IMR-90 (cell line): ENCODE data around the gene MTR. TPM values are rescaled to one million over a fixed set of nuclear protein-coding genes. Genes with fewer than 3 reads are reported as not detected.

Source experiments
- ATAC-seq: fragments of 200-7000 bp; cut with Tn5 transposase; 2 replicates; pipeline ENCODE4 v1.9.1; 2020; ENCODE audit warnings: low read depth, mild to moderate bottlenecking, moderate library complexity
- BruUV-seq: library from RNA; stranded (reverse); fragments of 400-500 nt; replicated peaks from 2 replicates; lab custom pipeline; 2021; lab: Mats Ljungman, UMichigan
- CTCF ChIA-PET: fragments of 300-600 bp; formaldehyde crosslinking; extraction: SDS; loops from one replicate; lab custom pipeline; 2021; ENCODE audit warnings: antibody characterized with exemption; lab: Yijun Ruan, JAX
- POLR2A ChIA-PET: fragments of 300-600 bp; sonication (Branson Sonifier 250); formaldehyde crosslinking; loops from one replicate; lab custom pipeline; 2022; ENCODE audit warnings: antibody characterized with exemption; ENCODE audit not compliant: unreplicated experiment; lab: Charles Lee
- DNase-seq: peaks from one replicate; pipeline ENCODE4 v3.0.0; 2013
- H2AFZ ChIP-seq: replicated peaks from 2 replicates; pipeline ENCODE3; 2013; ENCODE audit warnings: low read length, mild to moderate bottlenecking; ENCODE audit not compliant: poor library complexity
- H2AK5ac ChIP-seq: 2 replicates; pipeline ENCODE4 v1.6.1; 2013; ENCODE audit warnings: low read depth, low read length, inconsistent platforms
- H2AK9ac ChIP-seq: replicated peaks from 2 replicates; pipeline ENCODE3; 2013; ENCODE audit warnings: mild to moderate bottlenecking, low read depth, low read length, moderate library complexity; ENCODE audit not compliant: poor library complexity
- H2BK120ac ChIP-seq: 2 replicates; pipeline ENCODE4 v1.6.1; 2013; ENCODE audit warnings: low read depth, low read length, inconsistent platforms
- H2BK15ac ChIP-seq: 3 replicates; pipeline ENCODE4 v1.6.1; 2013; ENCODE audit warnings: low read depth, low read length, inconsistent platforms
- H2BK20ac ChIP-seq: 2 replicates; pipeline ENCODE4 v1.6.1; 2013; ENCODE audit warnings: low read depth, mild to moderate bottlenecking, inconsistent platforms, low read length, moderate library complexity
- H2BK5ac ChIP-seq: 2 replicates; pipeline ENCODE4 v1.6.1; 2013; ENCODE audit warnings: mild to moderate bottlenecking, low read depth, low read length, inconsistent platforms; ENCODE audit not compliant: poor library complexity, severe bottlenecking
- H3K14ac ChIP-seq: replicated peaks from 2 replicates; pipeline ENCODE4 v1.6.1; 2013; ENCODE audit warnings: low read depth, low read length, inconsistent platforms
- H3K18ac ChIP-seq: 2 replicates; pipeline ENCODE4 v1.6.1; 2013; ENCODE audit warnings: low read depth, low read length, control low read depth
- H3K23ac ChIP-seq: 2 replicates; pipeline ENCODE4 v1.6.1; 2013; ENCODE audit warnings: low read depth, low read length, inconsistent platforms
- H3K27ac ChIP-seq: 2 replicates; pipeline ENCODE4 v1.5.1; 2013; ENCODE audit warnings: mild to moderate bottlenecking, control low read depth, low read length; ENCODE audit not compliant: insufficient read depth
- H3K27me3 ChIP-seq: 2 replicates; pipeline ENCODE4 v1.6.1; 2013; ENCODE audit warnings: low read length; ENCODE audit not compliant: control insufficient read depth, insufficient read depth
- H3K36me3 ChIP-seq: 2 replicates; pipeline ENCODE4 v1.6.1; 2013; ENCODE audit warnings: low read length, mixed read lengths; ENCODE audit not compliant: control insufficient read depth, insufficient read depth
- H3K4ac ChIP-seq: 2 replicates; pipeline ENCODE4 v1.6.1; 2013; ENCODE audit warnings: low read depth, low read length, inconsistent platforms
- H3K4me1 ChIP-seq: 2 replicates; pipeline ENCODE4 v1.6.1; 2013; ENCODE audit warnings: low read length, mixed read lengths; ENCODE audit not compliant: control insufficient read depth, insufficient read depth
- H3K4me2 ChIP-seq: 2 replicates; pipeline ENCODE4 v1.6.1; 2013; ENCODE audit warnings: low read depth, mild to moderate bottlenecking, control low read depth, low read length, moderate library complexity
- H3K4me3 ChIP-seq: 2 replicates; pipeline ENCODE4 v1.5.1; 2013; ENCODE audit warnings: low read depth, mild to moderate bottlenecking, control low read depth, low read length, moderate library complexity; ENCODE audit not compliant: insufficient read depth
- H3K56ac ChIP-seq: 2 replicates; pipeline ENCODE4 v1.6.1; 2013; ENCODE audit warnings: low read length, inconsistent platforms; ENCODE audit not compliant: insufficient read depth; ENCODE audit errors: extremely low read depth
- H3K79me1 ChIP-seq, 2 experiments: 2 replicates each; pipeline ENCODE4 v1.6.1; 2013; ENCODE audit warnings: low read length in 2 of 2, inconsistent platforms in 1 of 2, low read depth in 1 of 2
- H3K9ac ChIP-seq: 2 replicates; pipeline ENCODE4 v1.6.1; 2013; ENCODE audit warnings: low read depth, low read length, control low read depth
- H3K9me1 ChIP-seq: 2 replicates; pipeline ENCODE4 v1.6.1; 2013; ENCODE audit warnings: low read length, inconsistent platforms; ENCODE audit not compliant: insufficient read depth
- H3K9me3 ChIP-seq: 2 replicates; pipeline ENCODE4 v1.6.1; 2013; ENCODE audit warnings: low read length; ENCODE audit not compliant: control insufficient read depth, insufficient read depth
- H4K20me1 ChIP-seq: 2 replicates; pipeline ENCODE4 v1.6.1; 2013; ENCODE audit warnings: low read length, inconsistent platforms; ENCODE audit not compliant: insufficient read depth
- H4K5ac ChIP-seq: 2 replicates; pipeline ENCODE4 v1.6.1; 2013; ENCODE audit warnings: mild to moderate bottlenecking, low read depth, low read length, control low read depth
- H4K8ac ChIP-seq, 2 experiments: 2 replicates each; pipeline ENCODE4 v1.6.1; 2013; ENCODE audit warnings: low read depth in 2 of 2, low read length in 2 of 2, control low read depth in 1 of 2, inconsistent platforms in 1 of 2
- H4K91ac ChIP-seq: 2 replicates; pipeline ENCODE4 v1.6.1; 2013; ENCODE audit warnings: low read depth, low read length, inconsistent platforms; ENCODE audit not compliant: insufficient read depth
- ELK1 ChIP-seq: fragments of 150-350 bp; IDR thresholded peaks from 2 replicates; pipeline ENCODE4 v1.6.1; 2016; ENCODE audit warnings: low read depth, mild to moderate bottlenecking, low read length, moderate library complexity, borderline replicate concordance
- NFE2L2 ChIP-seq: fragments of 150-350 bp; IDR thresholded peaks from 2 replicates; pipeline ENCODE4 v1.6.1; 2016; ENCODE audit warnings: low read depth, mild to moderate bottlenecking, low read length
- RCOR1 ChIP-seq: IDR thresholded peaks from 2 replicates; pipeline ENCODE4 v1.6.1; 2012; ENCODE audit warnings: mild to moderate bottlenecking, low read length, improper control_type of control experiment; ENCODE audit not compliant: insufficient replicate concordance
- SMC3 ChIP-seq: fragments of 150-350 bp; IDR thresholded peaks from 2 replicates; pipeline ENCODE4 v1.6.1; 2016; ENCODE audit warnings: low read depth, mild to moderate bottlenecking, antibody characterized with exemption, low read length, moderate library complexity
- WGBS, 2 experiments: methylation state at CpG; one replicate each; pipeline versions ENCODE4 v1.1.5 to v1.1.7; 2013; ENCODE audit warnings: missing lambda C conversion rate in 2 of 2; ENCODE audit not compliant: insufficient read length in 1 of 2; ENCODE audit errors: extremely low coverage in 2 of 2; 5-methylcytosine and 5-hydroxymethylcytosine counted together
- dilution Hi-C: fragments of 300-500 bp; cut with HindIII; formaldehyde crosslinking; loops from one replicate; pipeline ENCODE4 v1.14.3; 2018; ENCODE audit warnings: low sequenced_read_pairs; ENCODE audit not compliant: unreplicated experiment
- in situ Hi-C: fragments of 300-500 bp; cut with MboI; formaldehyde crosslinking; loops from 3 replicates; pipeline ENCODE4 v1.14.3; 2019; ENCODE audit warnings: low sequenced_read_pairs, inconsistent platforms, mixed read lengths
- intact Hi-C: fragments of 100-400 bp; cut with micrococcal nuclease; formaldehyde crosslinking; loops from 2 replicates; pipeline ENCODE4 v1.10.0; 2022
- polyA plus RNA-seq, 3 experiments: library from polyadenylated mRNA; depleted of rRNA; stranded (reverse); fragments of >200 nt; gene quantifications; 2 replicates each; pipeline ENCODE4 v1.2.3, GENCODE V29; 2012; ENCODE audit warnings: low replicate concordance in 1 of 3
- total RNA-seq: library from RNA; depleted of rRNA; stranded (reverse); fragments of >200 nt; gene quantifications from 2 replicates; pipeline ENCODE4 v1.2.3, GENCODE V29; 2012

MTR gene
- total and polyA plus RNA-seq, 2 of the 4 experiments (the other 2 are of a cell fraction), result 7.7 to 31.0 TPM

- dilution Hi-C loops, result no loop called here
- no peak overlapping the region for H3K4me2 ChIP-seq
- H3K9me3 ChIP-seq, result no peaks in the 10 kb centered on the region
- no peak overlapping the region for H3K14ac ChIP-seq
- POLR2A ChIA-PET, result no interaction called here
- no peak overlapping the region for H3K27ac ChIP-seq
- CTCF ChIA-PET, result interaction anchor here (0.7 kb wide), 1 partner anchor 744 kb away, joined by 3 read pairs; no protein-coding TSS in a partner anchor
- H3K23ac ChIP-seq, result no peak overlapping the region
- intact Hi-C loops, result loop anchor here (10.0 kb wide), 1 partner anchor 140 kb away; no protein-coding TSS in a partner anchor
- H2AFZ ChIP-seq, result no peak overlapping the region
- no peaks in the 10 kb centered on the region for H4K20me1 ChIP-seq
- H2BK120ac ChIP-seq, result no peak overlapping the region
- in situ Hi-C loops, result loop anchor here (5.0 to 25.0 kb wide), 3 partner anchors 118 to 810 kb away; no protein-coding TSS in a partner anchor
- H3K79me1 ChIP-seq, result no peaks in the 10 kb centered on the region
- H4K91ac ChIP-seq, result no peak overlapping the region
- no peak overlapping the region for H2AK9ac ChIP-seq
- H2BK5ac ChIP-seq, result no peak overlapping the region
- H4K5ac ChIP-seq, result no peak overlapping the region
- no peak overlapping the region for H3K4me3 ChIP-seq
- no peaks in the 10 kb centered on the region for H3K9me1 ChIP-seq
- no peak overlapping the region for H3K18ac ChIP-seq
- no peak overlapping the region for H4K8ac ChIP-seq
- BruUV-seq, result no TSS peak
- H2BK15ac ChIP-seq, result no peak overlapping the region
- no peak overlapping the region for H3K9ac ChIP-seq
- ATAC-seq (no peak), DNase-seq (no peak)
- H3K27me3 ChIP-seq, result no peaks in the 10 kb centered on the region
- H3K4me1 ChIP-seq, result no peaks in the 10 kb centered on the region
- no peak overlapping the region for H2AK5ac ChIP-seq
- no peak for TF ChIP-seq NFE2L2
- TF ChIP-seq ELK1, result no peak
- TF ChIP-seq RCOR1, result no peak
- TF ChIP-seq SMC3, result no peak
- no peaks in the 10 kb centered on the region for H3K36me3 ChIP-seq
- H3K56ac ChIP-seq, result no peak overlapping the region
- H2BK20ac ChIP-seq, result no peak overlapping the region
- WGBS, 2 experiments, result 100% methylated on average over 1 of the region's 18 CpGs; no CpG with 5 or more reads in 1 of the 2 experiments
- H3K4ac ChIP-seq, result no peak overlapping the region
Measured at GRCh38 chr1:236754525-236755210, 40.4 kb upstream of the MTR start.
